Measurements from ENCODE around the gene C11orf16.
A peak's percentile ranks its signal among the peaks of the same experiment; 100 is the strongest.

Gene C11orf16

GRCh38 chr11:8911029-8911823 is 21.5 kb downstream of the C11orf16 start, which contains the start of gene AKIP1:
Gene AKIP1 (plus strand): TSS chr11:8911189. CDS start chr11:8911450, 261 bp downstream.
- Histone ChIP-seq H3F3A (ENCODE audit: insufficient read depth, low read length) (peaks cover 13% of the 10 kb centered on the region; the same call in 1 of the 2 replicates), H3K9me2 (replicated peaks; ENCODE audit: insufficient read depth, low read length) (no peaks in the 10 kb centered on the region), H4K20me1 (ENCODE audit: insufficient read depth, low read length) (no peaks in the 10 kb centered on the region), H3K4me1 (ENCODE audit: low read length) (peaks cover 14% of the 10 kb centered on the region), H3K4me3 (ENCODE audit: low read length) (peak within 1 kb of the TSS; percentile 97), H2AFZ (ENCODE audit: low read length) (peak within 1 kb of the TSS; percentile 100), H3K9me3 (replicated peaks; ENCODE audit: insufficient read depth, low read length) (no peaks in the 10 kb centered on the region), H3K36me3 (replicated peaks; ENCODE audit: insufficient read depth, low read length) (no peaks in the 10 kb centered on the region), H3K27ac (ENCODE audit: low read length) (no peak within 1 kb of the TSS), H3K4me2 (ENCODE audit: low read depth, low read length) (peak within 1 kb of the TSS; percentile 95), H3K9ac (ENCODE audit: low read length) (peak within 1 kb of the TSS; percentile 72), H3K27me3 (replicated peaks; ENCODE audit: insufficient read depth, low read length) (no peaks in the 10 kb centered on the region), H3K79me2 (ENCODE audit: low read length) (peaks cover 10% of the 10 kb centered on the region; the same call in 1 of the 2 replicates)
- TF ChIP-seq, protein P1, sequence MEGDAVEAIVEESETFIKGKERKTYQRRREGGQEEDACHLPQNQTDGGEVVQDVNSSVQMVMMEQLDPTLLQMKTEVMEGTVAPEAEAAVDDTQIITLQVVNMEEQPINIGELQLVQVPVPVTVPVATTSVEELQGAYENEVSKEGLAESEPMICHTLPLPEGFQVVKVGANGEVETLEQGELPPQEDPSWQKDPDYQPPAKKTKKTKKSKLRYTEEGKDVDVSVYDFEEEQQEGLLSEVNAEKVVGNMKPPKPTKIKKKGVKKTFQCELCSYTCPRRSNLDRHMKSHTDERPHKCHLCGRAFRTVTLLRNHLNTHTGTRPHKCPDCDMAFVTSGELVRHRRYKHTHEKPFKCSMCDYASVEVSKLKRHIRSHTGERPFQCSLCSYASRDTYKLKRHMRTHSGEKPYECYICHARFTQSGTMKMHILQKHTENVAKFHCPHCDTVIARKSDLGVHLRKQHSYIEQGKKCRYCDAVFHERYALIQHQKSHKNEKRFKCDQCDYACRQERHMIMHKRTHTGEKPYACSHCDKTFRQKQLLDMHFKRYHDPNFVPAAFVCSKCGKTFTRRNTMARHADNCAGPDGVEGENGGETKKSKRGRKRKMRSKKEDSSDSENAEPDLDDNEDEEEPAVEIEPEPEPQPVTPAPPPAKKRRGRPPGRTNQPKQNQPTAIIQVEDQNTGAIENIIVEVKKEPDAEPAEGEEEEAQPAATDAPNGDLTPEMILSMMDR (IDR thresholded peaks at IDR 0.05; ENCODE audit: low read length), result no peak
- TF ChIP-seq EZH2 (optimal IDR thresholded peaks at IDR 0.05; ENCODE audit: low read depth, low read length) (no peak), EZH2phosphoT487 (IDR thresholded peaks at IDR 0.05; ENCODE audit: low read length) (no peak)
- DNase-seq, result peak; percentile 88

DNA sequence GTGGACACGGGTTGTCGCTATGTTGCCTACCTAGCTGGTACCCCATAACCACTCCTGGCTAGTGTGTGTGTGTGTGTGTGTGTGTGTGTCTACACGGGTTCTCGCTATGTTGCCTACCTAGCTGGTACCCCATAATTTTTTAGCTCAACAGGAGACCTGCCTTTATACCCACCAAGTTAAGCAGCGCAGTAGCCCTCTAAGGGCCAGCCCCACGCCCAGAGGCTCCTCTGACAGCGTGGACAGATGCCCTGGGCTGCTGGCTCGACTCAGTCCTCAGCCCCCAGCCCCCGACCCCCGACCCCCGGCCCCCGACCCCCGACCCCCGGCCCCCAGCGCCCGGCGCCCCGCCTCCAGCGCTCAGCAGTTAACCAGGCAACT is 22.1 kb downstream of the C11orf16 start:
- no peak for TF ChIP-seq EZH2phosphoT487 (IDR thresholded peaks at IDR 0.05; ENCODE audit: low read length)
- TF ChIP-seq EZH2 (optimal IDR thresholded peaks at IDR 0.05; ENCODE audit: low read depth, low read length), result no peak
- TF ChIP-seq, protein P1 (IDR thresholded peaks at IDR 0.05; ENCODE audit: low read length), result no peak
- Histone ChIP-seq H3K79me2 (ENCODE audit: low read length) (peaks cover 10% of the 10 kb centered on the region; the same call in 1 of the 2 replicates), H3K9ac (ENCODE audit: low read length) (peak overlapping the region; percentile 31; the same call in 1 of the 2 replicates)

DNA sequence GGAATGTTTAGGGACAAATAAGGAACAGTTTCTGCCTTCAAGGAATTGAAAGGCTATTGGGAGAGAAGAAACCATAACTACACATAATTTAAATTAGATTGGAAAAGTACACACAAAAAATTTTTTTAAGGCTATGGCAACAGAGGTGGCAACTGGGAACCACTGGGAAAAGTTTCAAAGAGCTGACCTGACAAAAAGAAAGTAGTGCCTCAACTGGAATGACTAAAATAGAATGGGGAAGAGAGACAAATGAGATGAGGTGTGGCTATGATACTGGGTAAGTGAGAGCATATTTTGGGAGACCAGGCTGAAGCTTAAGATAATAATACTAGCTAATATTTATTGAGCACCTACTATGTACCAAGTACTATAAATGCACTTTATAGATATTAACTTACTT is 24.6 kb downstream of the C11orf16 start:
- Histone ChIP-seq H3K9ac (ENCODE audit: low read length) (no peak overlapping the region), H3K9me3 (replicated peaks; ENCODE audit: insufficient read depth, low read length) (no peaks in the 10 kb centered on the region), H3K27me3 (replicated peaks; ENCODE audit: insufficient read depth, low read length) (no peaks in the 10 kb centered on the region), H4K20me1 (ENCODE audit: insufficient read depth, low read length) (no peaks in the 10 kb centered on the region), H3K4me2 (ENCODE audit: low read depth, low read length) (no peak overlapping the region), H2AFZ (ENCODE audit: low read length) (no peak overlapping the region), H3F3A (ENCODE audit: insufficient read depth, low read length) (0 out of 2 replicates have a peak, but pooled peaks cover 3% of the 10 kb centered on the region), H3K36me3 (replicated peaks; ENCODE audit: insufficient read depth, low read length) (no peaks in the 10 kb centered on the region), H3K79me2 (ENCODE audit: low read length) (peaks cover 10% of the 10 kb centered on the region; the same call in 1 of the 2 replicates), H3K9me2 (replicated peaks; ENCODE audit: insufficient read depth, low read length) (no peaks in the 10 kb centered on the region), H3K27ac (ENCODE audit: low read length) (no peak overlapping the region), H3K4me3 (ENCODE audit: low read length) (no peak overlapping the region), H3K4me1 (ENCODE audit: low read length) (peaks cover 5% of the 10 kb centered on the region; the same call in 1 of the 2 replicates)
- DNase-seq, result no peak
- no peak for TF ChIP-seq EZH2phosphoT487 (IDR thresholded peaks at IDR 0.05; ENCODE audit: low read length)
- TF ChIP-seq EZH2 (optimal IDR thresholded peaks at IDR 0.05; ENCODE audit: low read depth, low read length), result no peak
- TF ChIP-seq, protein P1 (IDR thresholded peaks at IDR 0.05; ENCODE audit: low read length), result no peak

More for the DNA sequence above, 22.1 kb downstream of the C11orf16 start:
- Histone ChIP-seq H4K20me1 (ENCODE audit: insufficient read depth, low read length) (no peaks in the 10 kb centered on the region), H3F3A (ENCODE audit: insufficient read depth, low read length) (peaks cover 13% of the 10 kb centered on the region; the same call in 1 of the 2 replicates), H3K4me1 (ENCODE audit: low read length) (peaks cover 14% of the 10 kb centered on the region), H3K27me3 (replicated peaks; ENCODE audit: insufficient read depth, low read length) (no peaks in the 10 kb centered on the region), H2AFZ (ENCODE audit: low read length) (peak overlapping the region; percentile 85), H3K4me2 (ENCODE audit: low read depth, low read length) (peak overlapping the region; percentile 71), H3K4me3 (ENCODE audit: low read length) (peak overlapping the region; percentile 66), H3K9me3 (replicated peaks; ENCODE audit: insufficient read depth, low read length) (no peaks in the 10 kb centered on the region), H3K9me2 (replicated peaks; ENCODE audit: insufficient read depth, low read length) (no peaks in the 10 kb centered on the region), H3K27ac (ENCODE audit: low read length) (no peak overlapping the region), H3K36me3 (replicated peaks; ENCODE audit: insufficient read depth, low read length) (no peaks in the 10 kb centered on the region)
- no peak for DNase-seq
